GM19324 (cell line): Measurements from ENCODE around the gene RAD51B.
A peak's percentile ranks its signal among the peaks of the same experiment; 100 is the strongest.
"Not testable (repeated sequence)": the region's sequence is repeated elsewhere in the genome, so short reads cannot be mapped to it uniquely, and the experiment has no call there.

Experiments used
- ATAC-seq: cut with Tn5 transposase; IDR thresholded peaks from one replicate; pipeline ENCODE4 v1.9.1; 2021; ENCODE audit warnings: mild to moderate bottlenecking, moderate library complexity; ENCODE audit not compliant: unreplicated experiment, low FRiP score

RAD51B gene

DNA sequence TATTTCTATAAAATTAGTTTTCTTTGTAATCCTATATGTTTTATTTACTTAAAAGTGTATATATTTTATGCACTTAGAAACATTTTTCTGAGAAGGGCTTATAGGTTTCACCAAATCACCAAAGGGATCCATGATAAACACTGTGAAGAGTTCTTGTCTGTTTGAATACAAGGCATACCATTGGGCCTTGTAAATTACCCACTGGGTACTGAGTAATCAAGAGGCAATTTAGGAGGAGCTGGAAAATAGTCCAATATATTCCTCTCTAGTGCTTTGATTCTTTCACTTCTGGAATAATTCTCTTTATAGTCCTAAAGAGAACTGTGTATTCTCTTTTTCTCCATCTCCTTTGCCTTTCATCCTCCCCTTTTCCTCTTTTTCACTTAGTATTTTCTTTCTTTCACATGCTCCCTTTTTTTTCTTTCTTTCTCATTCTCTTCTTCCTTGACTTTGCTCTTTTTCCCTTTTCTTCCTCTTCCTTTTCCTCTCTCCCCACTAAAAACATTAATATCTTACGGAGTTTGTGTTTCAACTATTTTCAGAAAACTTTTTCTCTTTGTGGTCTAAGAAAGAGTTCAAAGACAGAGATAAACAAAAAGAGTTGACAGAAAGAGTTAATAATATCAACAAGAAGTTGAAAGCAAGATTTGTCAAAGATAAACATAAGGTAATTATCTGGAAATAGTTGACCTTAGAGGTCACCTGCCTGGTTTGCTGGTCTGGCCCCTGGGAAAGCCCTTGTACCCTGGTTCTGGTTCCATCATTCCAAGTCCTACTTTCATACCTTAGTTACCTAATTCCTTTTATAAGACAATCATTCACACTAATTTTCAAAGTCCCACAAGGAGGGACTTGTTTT is 435.3 kb downstream of the RAD51B start:
- no peak for ATAC-seq

DNA sequence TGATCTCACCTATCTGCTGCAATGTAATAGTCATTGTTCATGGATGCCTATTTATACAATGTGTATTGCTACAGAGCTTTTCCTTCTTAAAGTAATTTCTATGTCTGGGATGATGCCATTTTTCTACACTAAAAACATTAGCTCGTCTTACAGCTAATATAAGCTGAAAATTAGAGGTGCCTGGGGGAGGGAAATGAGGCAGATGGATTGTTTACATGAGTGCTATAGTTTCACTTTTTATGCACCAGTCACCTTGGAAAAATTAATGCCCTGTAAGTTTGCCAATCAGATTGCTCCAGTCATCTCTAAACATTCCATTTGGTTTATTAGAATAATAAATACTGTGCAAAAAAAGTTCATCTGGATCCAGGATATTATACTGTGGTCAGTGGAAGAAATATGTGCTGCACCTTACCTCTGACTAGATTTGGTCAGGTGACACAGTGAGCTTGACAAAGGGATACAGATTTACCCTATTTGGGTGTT is 436.2 kb downstream of the RAD51B start:
- ATAC-seq, result no peak

DNA sequence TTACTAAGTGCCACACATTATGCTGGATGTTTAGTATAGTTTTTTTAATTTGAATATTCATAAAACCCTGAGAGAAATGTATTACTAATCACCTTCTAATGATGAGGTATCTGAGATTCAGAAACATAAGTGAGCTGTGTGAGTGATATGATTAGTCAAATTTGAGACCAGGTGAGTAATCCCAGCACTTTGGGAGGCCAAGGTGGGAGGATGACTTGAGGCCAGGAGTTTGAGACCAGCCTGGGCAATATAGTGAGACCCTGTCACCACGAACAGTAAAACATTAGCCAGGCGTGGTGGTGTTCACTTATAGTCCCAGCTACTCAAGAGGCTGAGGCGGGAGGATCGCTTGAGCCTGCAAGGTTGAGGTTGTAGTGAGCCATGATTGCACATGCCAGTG is 438.4 kb downstream of the RAD51B start:
- no peak for ATAC-seq

DNA sequence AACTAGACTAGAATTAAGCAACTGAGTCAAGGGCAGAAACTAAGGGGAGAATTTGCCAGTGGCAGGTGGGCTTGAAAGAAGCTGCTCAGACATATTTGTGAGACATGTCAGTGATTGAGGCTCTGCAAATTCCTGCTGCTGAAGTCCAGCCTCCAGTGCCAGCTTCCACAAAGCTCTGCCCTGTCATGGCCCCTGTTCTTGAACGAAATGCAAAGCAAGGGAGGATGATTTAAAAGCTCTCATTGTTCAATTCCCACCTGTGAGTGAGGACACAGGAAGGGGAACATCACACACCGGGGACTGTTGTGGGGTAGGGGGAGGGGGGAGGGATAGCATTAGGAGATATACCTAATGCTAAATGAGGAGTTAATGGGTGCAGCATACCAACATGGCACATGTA is 439.4 kb downstream of the RAD51B start:
- not testable (repeated sequence) for ATAC-seq

DNA sequence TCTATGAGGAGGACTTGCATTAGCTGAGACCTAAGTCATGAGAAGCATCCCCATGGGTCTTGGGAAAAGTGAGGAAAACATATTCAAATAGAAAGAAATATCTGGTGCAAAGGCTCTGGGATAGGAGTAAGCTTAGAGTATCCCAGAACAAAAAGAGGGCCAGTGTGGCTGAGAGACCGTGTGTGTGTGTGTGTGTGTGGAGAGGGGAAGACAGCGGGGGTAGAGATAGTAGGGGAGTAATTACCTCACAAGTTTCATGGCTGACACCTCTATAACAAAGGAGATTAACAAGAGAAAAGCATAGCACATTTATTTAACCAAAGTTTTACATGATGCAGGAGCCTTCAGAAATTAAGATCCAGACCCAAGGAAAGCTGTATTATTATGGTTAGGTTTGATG is 440.5 kb downstream of the RAD51B start:
- ATAC-seq, result no peak

DNA sequence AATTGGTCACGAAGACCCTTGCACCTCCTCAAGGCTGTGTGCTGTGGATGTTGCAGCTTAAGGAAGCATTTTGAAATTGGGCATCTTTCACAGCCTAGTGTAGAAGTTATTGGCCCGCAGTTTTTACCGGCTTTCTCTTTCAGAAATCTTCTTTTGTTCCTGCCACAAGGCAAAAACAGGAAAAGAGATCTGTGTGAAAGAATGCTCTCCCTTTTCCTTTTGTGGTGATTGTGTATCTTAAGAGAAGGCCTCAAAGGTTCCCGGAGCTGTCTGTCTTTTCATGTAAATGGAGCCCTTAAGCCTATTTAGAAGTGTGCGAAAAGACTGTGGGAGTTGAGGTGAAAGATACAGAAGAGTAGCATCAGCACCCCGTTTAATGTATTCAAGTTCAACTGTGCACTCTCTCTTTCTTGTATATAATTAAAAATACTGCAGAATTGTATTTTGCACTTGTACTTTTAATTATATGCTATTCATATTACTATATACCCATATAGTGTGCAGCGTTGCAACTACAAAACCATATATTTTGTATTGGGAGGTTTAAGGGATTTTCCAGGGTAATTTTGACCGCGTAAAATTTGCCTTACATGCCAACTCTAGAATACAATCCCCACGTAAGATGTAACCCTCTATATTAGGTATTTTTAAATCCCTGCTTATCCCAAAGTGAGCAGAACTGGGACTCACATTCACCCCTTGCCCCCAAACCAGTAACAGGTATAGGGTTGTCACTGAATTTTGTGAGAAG is 441.7 kb downstream of the RAD51B start:
- ATAC-seq, result no peak

DNA sequence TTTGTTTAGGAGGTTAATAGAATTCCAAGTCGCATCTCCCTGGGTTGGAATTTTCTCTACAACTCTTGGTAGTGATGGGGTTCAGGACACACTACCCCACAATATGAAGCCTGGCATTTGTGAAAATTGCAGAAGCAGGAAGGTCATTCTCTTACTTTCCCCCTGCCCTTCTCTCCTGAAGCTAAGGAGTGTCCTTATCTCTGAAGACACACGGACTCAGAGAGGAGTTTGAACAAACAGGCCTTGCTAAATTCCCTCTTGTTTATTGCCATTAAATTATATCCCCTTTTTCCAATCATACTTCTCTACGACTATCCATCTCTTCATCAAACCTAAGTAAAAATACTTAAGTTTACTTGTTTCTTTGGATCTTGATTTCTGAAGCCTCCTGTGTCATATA is 443.0 kb downstream of the RAD51B start:
- ATAC-seq, result no peak

DNA sequence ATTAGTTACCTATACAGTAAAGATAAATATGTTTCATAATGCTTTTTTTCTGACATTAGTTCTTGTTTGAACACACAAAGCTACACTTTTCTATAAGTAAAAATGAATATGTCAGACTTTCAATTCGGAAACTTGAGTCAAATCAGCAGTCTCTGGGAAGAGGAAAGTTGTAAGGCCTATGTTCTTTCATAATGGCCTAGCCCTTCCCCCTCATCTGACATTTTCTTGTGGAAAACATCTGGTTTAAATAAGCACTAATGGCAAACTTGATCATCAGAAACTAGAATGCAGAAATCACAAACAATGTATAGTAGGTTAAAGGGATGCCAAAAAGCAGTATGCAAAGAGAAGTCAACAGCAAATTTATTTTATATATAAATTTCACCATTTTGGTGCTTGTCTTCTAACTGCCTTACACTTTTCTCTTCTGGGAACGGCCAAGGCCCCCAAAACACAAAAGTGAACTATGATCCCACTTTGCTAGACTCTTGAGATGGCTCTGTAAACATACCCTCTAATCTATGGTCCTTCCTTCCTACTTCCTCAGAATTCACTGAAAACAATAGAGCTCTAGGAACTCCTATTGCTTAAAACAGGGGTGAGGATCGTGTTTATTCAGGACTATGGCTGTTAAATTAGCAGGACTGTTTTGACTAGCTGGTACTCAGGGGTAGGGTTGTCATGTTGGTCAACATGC is 444.1 kb downstream of the RAD51B start:
- no peak for ATAC-seq

DNA sequence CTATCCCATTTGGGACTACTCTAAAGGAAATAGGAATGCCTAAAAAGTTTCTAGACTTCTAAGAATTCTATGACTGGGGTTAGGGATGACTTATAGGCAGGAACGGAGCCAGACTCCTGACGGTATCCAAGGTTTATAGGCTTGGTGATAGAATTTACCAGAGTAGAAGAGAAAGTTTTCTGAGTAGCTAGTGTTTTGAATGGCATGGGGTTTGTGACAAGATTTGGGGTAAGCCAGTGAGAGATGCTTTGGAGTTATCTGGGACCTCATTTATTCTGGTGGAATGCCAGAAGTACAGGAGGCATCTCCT is 444.6 kb downstream of the RAD51B start:
- no peak for ATAC-seq

DNA sequence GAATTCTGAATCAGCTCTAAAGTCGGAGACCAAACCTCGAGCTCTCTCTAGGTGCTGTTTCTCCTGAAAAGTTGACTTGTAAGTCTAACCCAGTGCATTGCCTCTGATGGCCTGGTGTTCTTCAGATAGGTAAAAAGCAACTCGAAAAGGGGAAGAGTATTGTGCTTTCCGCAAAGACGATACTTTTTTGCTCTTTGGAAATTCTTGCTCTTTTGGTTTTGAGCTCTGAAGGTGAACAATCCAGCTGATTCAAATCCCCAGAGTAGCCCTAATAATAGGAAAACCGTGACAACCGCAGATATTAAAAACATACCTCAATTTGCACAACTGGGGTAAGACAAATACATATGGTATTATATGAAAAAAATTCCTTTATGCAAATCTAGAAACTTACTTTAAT is 447.4 kb downstream of the RAD51B start:
- ATAC-seq, result no peak

DNA sequence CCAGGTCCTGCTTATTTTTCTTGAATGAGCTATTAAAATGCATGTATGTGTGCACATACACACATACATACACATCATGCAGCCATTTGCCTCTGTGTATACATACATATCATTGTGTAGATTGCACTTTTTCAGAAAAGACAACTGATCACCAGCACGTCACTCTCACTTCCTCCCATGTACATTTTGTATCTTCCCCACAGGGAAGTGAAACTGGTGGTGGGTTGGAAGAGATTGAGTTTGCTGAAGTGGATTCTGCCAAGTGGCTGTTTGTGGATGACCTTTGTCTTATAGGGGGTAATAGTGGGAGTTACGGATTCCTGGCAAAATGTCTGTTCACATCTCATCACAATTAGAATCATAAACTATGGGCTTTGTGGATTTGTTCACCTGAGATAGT is 448.6 kb downstream of the RAD51B start:
- no peak for ATAC-seq

DNA sequence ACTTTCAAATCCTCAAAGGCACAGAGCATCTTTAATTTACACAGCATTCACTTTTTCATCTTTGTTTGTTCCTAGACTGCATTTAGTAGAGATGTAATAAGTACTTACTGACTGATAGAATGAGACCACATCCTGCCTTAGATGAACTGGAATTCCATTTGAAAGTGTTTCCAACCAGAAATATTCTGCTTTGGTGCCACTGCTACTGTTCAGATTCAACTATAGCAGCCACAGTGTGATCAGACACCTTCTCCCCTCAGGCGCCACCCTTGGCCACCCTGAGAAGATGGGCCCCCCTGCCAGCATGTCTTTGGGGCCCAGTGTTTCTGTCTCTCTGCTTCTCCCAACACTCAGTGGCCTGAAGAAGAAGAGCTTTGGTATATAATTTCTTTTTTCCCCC is 449.1 kb downstream of the RAD51B start:
- no peak for ATAC-seq

DNA sequence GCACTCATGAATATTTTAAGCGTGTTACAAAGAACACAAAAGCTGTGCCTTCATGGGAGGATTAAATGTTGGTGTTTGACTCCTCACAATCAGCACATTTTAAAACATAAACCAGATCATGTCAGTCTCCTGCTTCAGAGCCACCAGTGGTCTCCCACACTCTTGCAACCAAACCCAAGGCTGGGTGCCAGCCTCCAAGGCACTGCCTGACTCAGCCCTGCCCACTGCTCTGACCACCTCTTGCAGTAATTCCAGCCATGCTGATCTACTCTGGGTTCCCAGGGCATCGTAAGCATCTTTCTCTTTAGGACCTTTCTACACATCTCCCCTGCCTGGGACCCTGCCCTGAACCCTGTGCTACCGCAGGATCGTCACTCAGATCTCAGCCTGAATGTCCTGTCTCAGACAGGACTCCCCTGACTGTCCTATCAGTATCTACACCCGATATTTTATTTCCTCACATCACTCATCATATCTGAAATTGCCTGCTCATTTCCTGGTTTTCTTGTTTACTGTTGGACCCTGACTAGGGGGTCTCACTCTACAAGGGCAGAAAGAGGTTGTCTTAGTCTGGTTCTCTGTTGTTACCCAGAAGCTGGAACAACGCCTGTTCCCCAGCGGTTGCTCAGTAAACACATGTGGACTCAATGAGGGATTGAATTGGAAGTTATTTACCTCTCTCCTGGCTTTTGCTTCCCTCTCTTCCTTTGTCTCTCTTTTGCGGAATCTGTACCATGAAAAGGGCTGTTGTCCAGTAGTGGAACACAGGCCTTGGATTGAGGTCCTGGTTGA is 449.8 kb downstream of the RAD51B start:
- no peak for ATAC-seq

DNA sequence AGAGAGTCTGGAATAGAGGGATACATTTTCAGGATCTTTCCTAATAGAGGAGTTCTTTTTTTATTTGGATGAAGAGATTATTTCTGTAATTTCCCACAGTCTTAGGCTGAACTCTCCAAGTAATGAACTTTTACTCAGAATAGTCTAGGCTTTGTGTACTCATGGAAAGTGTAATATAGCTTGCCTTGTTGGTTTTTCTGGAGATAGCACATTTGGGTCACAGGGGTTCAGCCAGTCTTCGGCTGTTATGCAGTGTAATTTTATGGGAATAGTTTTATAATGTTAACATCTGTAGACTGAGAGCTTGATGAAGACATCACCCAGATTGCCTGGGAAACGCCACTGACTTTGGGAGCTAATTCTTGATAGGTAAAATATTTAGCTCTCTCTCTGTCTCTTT is 450.8 kb downstream of the RAD51B start:
- ATAC-seq, result no peak

DNA sequence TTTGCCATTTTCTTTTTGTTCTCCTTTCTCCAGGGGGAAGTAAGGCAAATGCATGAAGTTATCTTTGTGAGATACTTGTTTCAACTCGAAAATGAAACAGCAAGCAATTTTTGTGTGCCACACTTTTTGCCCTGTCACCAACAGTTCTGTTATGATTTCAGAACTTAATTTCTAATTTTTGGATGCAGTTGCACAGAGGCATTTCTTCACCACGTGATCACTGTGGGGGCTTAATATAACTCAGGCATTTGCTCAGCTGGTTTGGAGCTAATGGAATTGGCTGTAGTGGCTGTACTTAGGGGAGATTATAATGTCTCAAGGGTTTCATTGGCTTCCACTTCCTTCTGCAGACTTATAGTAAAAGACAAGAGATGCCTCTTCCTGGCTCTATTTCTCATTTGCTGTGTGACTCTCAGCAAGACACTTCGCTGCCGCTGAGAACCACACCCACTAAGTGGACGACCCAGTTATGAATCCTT is 452.4 kb downstream of the RAD51B start:
- no peak for ATAC-seq

DNA sequence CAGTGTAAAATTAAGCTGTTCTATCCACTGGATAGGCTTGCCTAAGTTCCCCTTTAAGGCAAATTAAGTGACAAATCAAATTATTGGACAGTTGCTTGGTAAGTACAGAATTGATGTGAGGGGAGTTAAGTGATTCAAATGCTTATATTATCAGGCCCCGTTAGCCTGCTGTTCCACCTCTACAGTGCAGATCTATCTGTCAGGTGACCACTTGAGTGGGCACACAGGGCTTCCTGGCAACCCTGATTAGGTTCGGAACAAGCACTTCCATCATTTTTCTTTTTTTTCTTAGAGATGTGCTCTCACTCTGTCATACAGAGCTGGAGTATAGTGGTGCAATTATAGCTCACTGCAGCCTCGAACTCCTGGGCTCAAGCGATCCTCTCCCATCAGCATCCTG is 453.8 kb downstream of the RAD51B start:
- no peak for ATAC-seq

DNA sequence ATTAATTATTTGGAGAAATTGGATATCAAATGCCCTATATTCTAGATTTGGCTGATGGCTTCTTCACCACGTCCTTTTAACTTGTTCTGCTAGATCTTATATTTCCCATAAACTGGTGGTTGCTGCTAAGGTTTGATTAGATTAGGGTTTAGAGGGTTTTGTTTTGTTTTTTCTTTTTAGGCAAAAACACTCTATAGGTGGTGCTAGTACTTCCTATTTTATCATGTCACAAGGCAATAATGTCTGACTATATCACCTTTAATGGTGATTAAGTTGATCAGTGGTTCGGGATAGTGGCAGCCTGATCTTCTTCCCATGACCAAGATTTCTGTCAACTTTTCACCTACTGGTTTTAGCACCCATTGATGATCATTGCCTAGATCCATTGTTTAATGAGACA is 455.1 kb downstream of the RAD51B start:
- no peak for ATAC-seq

DNA sequence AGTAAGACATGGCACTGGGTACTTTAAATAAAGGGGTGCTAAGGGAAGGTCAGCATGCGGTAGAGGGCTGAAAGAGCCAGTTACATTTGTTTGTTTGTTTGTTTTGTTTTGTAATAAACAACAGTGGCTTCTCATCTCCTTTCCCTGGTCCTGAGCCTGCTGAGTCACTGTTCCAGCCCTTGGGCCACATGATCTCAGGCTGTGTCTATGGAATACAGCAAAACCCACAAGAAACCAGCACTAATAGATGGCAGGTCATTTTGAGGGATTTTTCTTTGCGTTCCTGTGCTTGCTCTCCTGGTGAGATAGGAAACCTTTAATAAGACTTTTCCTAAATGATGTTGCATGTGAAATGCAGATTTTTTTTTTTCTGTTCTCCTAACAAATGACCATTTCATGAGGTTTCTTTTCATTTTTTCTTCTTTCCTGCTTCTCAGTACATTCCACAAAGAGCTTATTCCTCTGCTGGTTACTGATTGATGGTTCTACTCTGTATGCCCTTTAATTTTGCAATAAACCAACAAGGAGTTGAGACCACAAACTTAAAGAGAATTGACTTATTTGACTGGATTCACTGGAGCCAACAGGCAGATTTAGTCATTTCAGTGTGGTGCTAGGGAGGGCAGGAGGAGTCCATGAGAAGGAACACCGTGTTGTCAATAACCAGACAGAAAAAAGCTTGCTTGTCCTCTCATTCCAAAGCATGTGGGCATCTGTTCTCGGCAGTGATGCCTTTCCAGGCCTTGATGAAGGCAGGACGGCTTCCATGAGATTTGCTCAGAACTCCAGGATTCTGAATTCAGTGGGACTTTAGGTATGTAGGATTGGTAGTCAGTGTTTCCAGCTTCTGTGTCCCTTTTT is 459.2 kb downstream of the RAD51B start:
- no peak for ATAC-seq

DNA sequence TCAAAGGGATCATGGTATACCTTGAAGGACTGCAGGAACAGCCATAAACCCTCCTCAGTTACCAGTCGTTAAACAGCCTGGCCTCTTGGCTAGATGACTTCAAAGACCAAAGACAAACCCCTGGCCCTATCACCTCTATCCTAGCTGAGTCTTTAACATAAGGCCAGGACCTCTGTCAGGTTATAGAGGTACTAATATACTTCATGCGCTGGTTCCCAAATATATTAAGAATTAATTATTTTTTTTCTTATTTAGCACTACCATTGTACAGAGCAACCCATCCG is 459.8 kb downstream of the RAD51B start:
- no peak for ATAC-seq

DNA sequence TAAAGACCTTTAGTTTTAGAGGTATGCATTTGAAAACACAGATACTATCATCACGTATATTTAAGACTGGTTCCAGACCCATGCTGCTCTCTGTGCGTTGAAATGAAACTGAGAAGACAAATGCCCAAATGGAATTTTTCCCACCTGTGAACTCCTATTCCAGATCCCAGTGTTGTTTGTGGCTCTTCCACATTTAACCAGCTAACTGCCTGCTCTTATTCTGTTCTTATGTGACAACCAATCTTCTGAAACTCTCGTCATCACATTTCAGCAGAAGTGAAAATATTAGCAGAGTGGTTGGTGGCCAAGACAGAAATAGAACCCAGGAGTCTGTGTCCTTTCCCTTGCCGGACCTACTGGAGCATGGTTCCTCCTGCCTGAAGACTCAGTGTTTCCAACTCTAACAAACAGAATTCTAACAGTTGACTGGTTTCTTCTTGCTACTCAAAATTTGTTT is 460.2 kb downstream of the RAD51B start:
- peak; percentile 35 for ATAC-seq
